PFSK-1 (cell line): ENCODE data around the gene ARPC1B.

Experiments
- FOXP2 ChIP-seq: optimal IDR thresholded peaks from 2 replicates; pipeline ENCODE3; 2011; ENCODE audit warnings: borderline replicate concordance, control low read depth, inconsistent platforms; ENCODE audit not compliant: insufficient read depth; ENCODE audit errors: extremely low read length, extremely low read depth
- POLR2AphosphoS5 ChIP-seq: IDR thresholded peaks from 2 replicates; pipeline ENCODE4 v1.6.1; 2012; ENCODE audit warnings: low read depth, mild to moderate bottlenecking, control low read depth, low read length, moderate library complexity
- SIN3A ChIP-seq: IDR thresholded peaks from 2 replicates; pipeline ENCODE4 v1.6.1; 2012; ENCODE audit warnings: mild to moderate bottlenecking, low read length, moderate library complexity, borderline replicate concordance; ENCODE audit not compliant: insufficient read depth
- TAF1 ChIP-seq: IDR thresholded peaks from 2 replicates; pipeline ENCODE4 v1.6.1; 2012; ENCODE audit warnings: low read length, control low read depth, borderline replicate concordance; ENCODE audit not compliant: insufficient read depth
- TF ChIP-seq, protein P1 (sequence below), 2 experiments: IDR thresholded peaks; 2 replicates each; pipeline versions ENCODE4 v1.6.1 to v1.8.0; 2011 to 2012; ENCODE audit warnings: low read depth in 2 of 2, low read length in 2 of 2, control low read depth in 1 of 2, inconsistent platforms in 1 of 2, mild to moderate bottlenecking in 1 of 2, moderate library complexity in 1 of 2; ENCODE audit not compliant: insufficient read depth in 1 of 2

Gene ARPC1B

GRCh38 chr7:99363286-99363685 is 11.2 kb upstream of the ARPC1B start:
- TF ChIP-seq SIN3A (no peak), FOXP2 (no peak), TAF1 (no peak), POLR2AphosphoS5 (no peak)
- TF ChIP-seq, protein P1, sequence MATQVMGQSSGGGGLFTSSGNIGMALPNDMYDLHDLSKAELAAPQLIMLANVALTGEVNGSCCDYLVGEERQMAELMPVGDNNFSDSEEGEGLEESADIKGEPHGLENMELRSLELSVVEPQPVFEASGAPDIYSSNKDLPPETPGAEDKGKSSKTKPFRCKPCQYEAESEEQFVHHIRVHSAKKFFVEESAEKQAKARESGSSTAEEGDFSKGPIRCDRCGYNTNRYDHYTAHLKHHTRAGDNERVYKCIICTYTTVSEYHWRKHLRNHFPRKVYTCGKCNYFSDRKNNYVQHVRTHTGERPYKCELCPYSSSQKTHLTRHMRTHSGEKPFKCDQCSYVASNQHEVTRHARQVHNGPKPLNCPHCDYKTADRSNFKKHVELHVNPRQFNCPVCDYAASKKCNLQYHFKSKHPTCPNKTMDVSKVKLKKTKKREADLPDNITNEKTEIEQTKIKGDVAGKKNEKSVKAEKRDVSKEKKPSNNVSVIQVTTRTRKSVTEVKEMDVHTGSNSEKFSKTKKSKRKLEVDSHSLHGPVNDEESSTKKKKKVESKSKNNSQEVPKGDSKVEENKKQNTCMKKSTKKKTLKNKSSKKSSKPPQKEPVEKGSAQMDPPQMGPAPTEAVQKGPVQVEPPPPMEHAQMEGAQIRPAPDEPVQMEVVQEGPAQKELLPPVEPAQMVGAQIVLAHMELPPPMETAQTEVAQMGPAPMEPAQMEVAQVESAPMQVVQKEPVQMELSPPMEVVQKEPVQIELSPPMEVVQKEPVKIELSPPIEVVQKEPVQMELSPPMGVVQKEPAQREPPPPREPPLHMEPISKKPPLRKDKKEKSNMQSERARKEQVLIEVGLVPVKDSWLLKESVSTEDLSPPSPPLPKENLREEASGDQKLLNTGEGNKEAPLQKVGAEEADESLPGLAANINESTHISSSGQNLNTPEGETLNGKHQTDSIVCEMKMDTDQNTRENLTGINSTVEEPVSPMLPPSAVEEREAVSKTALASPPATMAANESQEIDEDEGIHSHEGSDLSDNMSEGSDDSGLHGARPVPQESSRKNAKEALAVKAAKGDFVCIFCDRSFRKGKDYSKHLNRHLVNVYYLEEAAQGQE (IDR thresholded peaks at IDR 0.05; ENCODE audit: insufficient read depth in 1 of 2, low read depth in 2 of 2, low read length in 2 of 2) = no peak

GRCh38 chr7:99365318-99366141 is 9.0 kb upstream of the ARPC1B start:
- no peak for TF ChIP-seq TAF1
- TF ChIP-seq, protein P1 (IDR thresholded peaks at IDR 0.05; ENCODE audit: insufficient read depth in 1 of 2, low read depth in 2 of 2, low read length in 2 of 2) = no peak
- TF ChIP-seq SIN3A = no peak
- no peak for TF ChIP-seq FOXP2
- no peak for TF ChIP-seq POLR2AphosphoS5

- TF ChIP-seq TAF1 (no peak), POLR2AphosphoS5 (no peak), SIN3A (no peak), FOXP2 (no peak)
- TF ChIP-seq, protein P1 (IDR thresholded peaks at IDR 0.05; ENCODE audit: insufficient read depth in 1 of 2, low read depth in 2 of 2, low read length in 2 of 2) = no peak
Observed at GRCh38 chr7:99366646-99367045, 7.9 kb upstream of the ARPC1B start.

DNA sequence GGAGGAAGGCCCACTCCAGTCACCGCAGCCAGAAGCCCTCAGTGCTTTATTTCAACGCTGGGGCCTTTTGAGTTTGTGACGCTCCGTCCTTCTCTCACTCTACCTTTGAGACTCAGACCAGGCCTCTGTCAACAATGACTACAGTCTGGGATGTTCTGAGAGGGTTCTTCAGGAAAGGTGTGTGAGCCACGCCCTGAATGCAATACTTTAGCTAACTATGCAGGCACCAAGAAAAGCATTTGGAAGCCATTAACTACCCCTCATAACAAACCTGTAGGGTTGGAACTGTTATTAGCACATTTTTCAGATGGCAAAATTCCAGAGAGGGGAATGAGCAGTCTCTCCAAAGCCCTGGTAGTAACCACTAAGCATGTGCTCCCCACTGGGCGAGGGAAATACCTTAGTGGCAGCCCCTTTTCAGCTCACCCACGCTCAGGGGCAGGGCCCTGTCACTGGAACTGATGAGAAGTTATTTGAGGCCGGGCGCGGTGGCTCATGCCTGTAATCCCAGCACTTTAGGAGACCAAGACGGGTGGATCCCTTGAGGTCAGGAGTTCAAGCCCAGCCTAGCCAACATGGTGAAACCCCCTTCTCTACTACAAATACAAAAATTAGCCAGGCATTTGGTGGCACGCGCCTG is 5.7 kb upstream of the ARPC1B start:
- TF ChIP-seq, protein P1 (IDR thresholded peaks at IDR 0.05; ENCODE audit: insufficient read depth in 1 of 2, low read depth in 2 of 2, low read length in 2 of 2) = no peak
- TF ChIP-seq TAF1 (no peak), FOXP2 (no peak), POLR2AphosphoS5 (no peak)
